Heart right ventricle (tissue), 16 donors: Measurements from ENCODE around the gene NCKAP5L. TPM values are rescaled to one million over a fixed set of nuclear protein-coding genes. Genes with fewer than 3 reads are reported as not detected.

Experiments
- ATAC-seq, 8 donors: fragments of 200-7000 bp; cut with Tn5 transposase; one replicate each; pipeline ENCODE4 v1.9.1; 2020; ENCODE audit warnings: mild to moderate bottlenecking in 8 of 8, moderate library complexity in 8 of 8, moderate number of reproducible peaks in 1 of 8
- DNase-seq, 2 donors: peaks; one replicate each; pipeline ENCODE4 v3.0.0-alpha.2; 2020
- H3K27ac ChIP-seq, 10 donors: fragments of 200-600 bp; sonication (generic) in 2 of 10; one replicate each; pipeline versions ENCODE4 v1.5.0 to v1.8.0; 2020 to 2022; ENCODE audit warnings: mild to moderate bottlenecking in 3 of 10
- H3K27me3 ChIP-seq, 7 donors: fragments of 200-600 bp; one replicate each; pipeline ENCODE4 v1.8.0; 2021 to 2022; ENCODE audit warnings: mild to moderate bottlenecking in 2 of 7
- H3K36me3 ChIP-seq, 9 donors: fragments of 200-600 bp; sonication (generic) in 1 of 9; one replicate each; pipeline versions ENCODE4 v1.5.0 to v1.8.0; 2020 to 2022; ENCODE audit warnings: mild to moderate bottlenecking in 2 of 9
- H3K4me1 ChIP-seq, 9 donors: fragments of 200-600 bp; sonication (generic) in 1 of 9; one replicate each; pipeline versions ENCODE4 v1.5.0 to v1.8.0; 2020 to 2022; ENCODE audit warnings: mild to moderate bottlenecking in 4 of 9
- H3K4me3 ChIP-seq, 10 donors: fragments of 200-600 bp; sonication (generic) in 2 of 10; one replicate each; pipeline versions ENCODE4 v1.5.0 to v1.8.0; 2020 to 2022; ENCODE audit warnings: mild to moderate bottlenecking in 7 of 10, moderate library complexity in 2 of 10
- H3K9me3 ChIP-seq, 11 donors: fragments of 200-600 bp in 10 of 11; sonication (generic) in 2 of 11; one replicate each; pipeline versions ENCODE4 v1.5.0 to v1.8.0; 2013 to 2022; ENCODE audit warnings: mild to moderate bottlenecking in 2 of 11, control low read depth in 1 of 11, moderate library complexity in 1 of 11
- WGBS, 2 donors: extraction: QIAGEN DNeasy Blood & Tissue Kit; methylation state at CpG; one replicate each; pipeline ENCODE4 v1.1.7; 2013; ENCODE audit warnings: inconsistent platforms in 1 of 2; 5-methylcytosine and 5-hydroxymethylcytosine counted together
- intact Hi-C, 10 donors: fragments of 100-400 bp; cut with DNase I; formaldehyde crosslinking; loops; one replicate each; pipeline versions ENCODE4 v1.11.1 to v1.14.2; 2022
- polyA plus RNA-seq, 2 donors: library from polyadenylated mRNA; stranded (reverse); fragments of 200-250 nt; gene quantifications; one replicate each; pipeline ENCODE4 v1.2.3, GENCODE V29; 2013
- total RNA-seq, 10 donors: library from RNA; stranded (reverse); fragmentation: NEBNext Ultra II Directional in 3 of 10; extraction: Animal tissue kit (Norgen Biotek cat#: 25700) in 3 of 10; gene quantifications; one replicate each; pipeline versions ENCODE4 v1.2.1 to v1.2.4, GENCODE V29; 2021 to 2023
- TF ChIP-seq, protein P1 (sequence below), 9 donors: fragments of 200-600 bp; sonication (generic) in 2 of 9; IDR thresholded peaks; one replicate each; pipeline versions ENCODE4 v1.5.0 to v1.8.0; 2021 to 2022; ENCODE audit warnings: antibody characterized with exemption in 9 of 9, mild to moderate bottlenecking in 5 of 9, moderate library complexity in 1 of 9
- donor health status: Arrhythmogenic right ventricular cardiomyopathy.
- donor health status: ischemic (EF 13 %, LVEDD 7.1; RV severe dilation, severe dysfunction).
- donor health status: healthy with polysubstance abuse.
- donor health status: DM: no; HTN: yes; CAD: no.
- donor health status: DM: no; HTN: no; CAD: no.
- donor health status: ischemic (EF 25% LVEDD 6.9; RV normal size, moderate dysfunction).
- donor health status: ischemic (EF 25% LVEDD 5.7; RV mildly dilated, moderate dysfunction).
- donor health status: healthy.
- donor health status: DM: yes; HTN: yes; CAD: no.
- donor health status: Ischemic cardiomyopathy.
- donor health status: ischemic (EF 35%, LVEDD 5.7; RV mildly dilated, moderate dysfunction).
- donor health status: nonischemic (EF 11% LVEDD 7.7; RV severe dilation, severe dysfunction).
- donor health status: DM: yes; HTN: yes; CAD: no.
- donor health status: PGD.
- donor health status: ischemic (EF 29% LVEDD 5.4; RV normal size, mild dysfunction).
- donor health status: nonischemic (EF 23%, LVEDD 6.1; RV moderate dilation, normal function).

Gene NCKAP5L
- total and polyA plus RNA-seq, 12 donors, result 11.6 to 44.6 (median 23.7) TPM

- TF ChIP-seq, protein P1, sequence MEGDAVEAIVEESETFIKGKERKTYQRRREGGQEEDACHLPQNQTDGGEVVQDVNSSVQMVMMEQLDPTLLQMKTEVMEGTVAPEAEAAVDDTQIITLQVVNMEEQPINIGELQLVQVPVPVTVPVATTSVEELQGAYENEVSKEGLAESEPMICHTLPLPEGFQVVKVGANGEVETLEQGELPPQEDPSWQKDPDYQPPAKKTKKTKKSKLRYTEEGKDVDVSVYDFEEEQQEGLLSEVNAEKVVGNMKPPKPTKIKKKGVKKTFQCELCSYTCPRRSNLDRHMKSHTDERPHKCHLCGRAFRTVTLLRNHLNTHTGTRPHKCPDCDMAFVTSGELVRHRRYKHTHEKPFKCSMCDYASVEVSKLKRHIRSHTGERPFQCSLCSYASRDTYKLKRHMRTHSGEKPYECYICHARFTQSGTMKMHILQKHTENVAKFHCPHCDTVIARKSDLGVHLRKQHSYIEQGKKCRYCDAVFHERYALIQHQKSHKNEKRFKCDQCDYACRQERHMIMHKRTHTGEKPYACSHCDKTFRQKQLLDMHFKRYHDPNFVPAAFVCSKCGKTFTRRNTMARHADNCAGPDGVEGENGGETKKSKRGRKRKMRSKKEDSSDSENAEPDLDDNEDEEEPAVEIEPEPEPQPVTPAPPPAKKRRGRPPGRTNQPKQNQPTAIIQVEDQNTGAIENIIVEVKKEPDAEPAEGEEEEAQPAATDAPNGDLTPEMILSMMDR (IDR thresholded peaks at IDR 0.05), result no peak
- no peak for DNase-seq
- Histone ChIP-seq H3K27me3 (peaks cover 0 to 15% (median 6%) of the 10 kb centered on the region in 7 donors), H3K4me3 (no peak overlapping the region), H3K36me3 (no peaks in the 10 kb centered on the region), H3K9me3 (no peaks in the 10 kb centered on the region), H3K27ac (peak overlapping the region in 9 of 10 donors; percentile 34 to 85 (median 67)), H3K4me1 (peaks cover 22 to 43% (median 32%) of the 10 kb centered on the region in 9 donors)
- intact Hi-C loops, result loop anchor here (1.0 to 10.0 kb wide), 12 partner anchors 75 to 205 kb away; partner anchors contain the start of genes ASIC1 (in 8 of the 10) and AQP2 (in 1 of the 10)
- 35 to 36% methylated on average over 11 of the region's 11 CpGs for WGBS, 2 donors
- no peak for ATAC-seq
These were observed 39.5 kb upstream of the NCKAP5L start for GRCh38 chr12:49867570-49868341.

- H3K27ac ChIP-seq, result peak overlapping the region in 1 of 10 donors; percentile 67
- ATAC-seq, result peak in 7 of 8 donors; percentile 4 to 40 (median 20)
- peaks cover 22 to 40% (median 30%) of the 10 kb centered on the region in 9 donors for H3K4me1 ChIP-seq
- no peaks in the 10 kb centered on the region for H3K36me3 ChIP-seq
- TF ChIP-seq, protein P1 (IDR thresholded peaks at IDR 0.05), result peak; percentile 95 to 99 (median 97)
- no peaks in the 10 kb centered on the region for H3K9me3 ChIP-seq
- intact Hi-C loops, result loop anchor here (1.0 to 10.0 kb wide), 11 partner anchors 75 to 205 kb away; partner anchors contain the start of genes ASIC1 (in 8 of the 10) and AQP2 (in 1 of the 10)
- no peak overlapping the region for H3K4me3 ChIP-seq
- DNase-seq, result peak; percentile 72 to 77
- H3K27me3 ChIP-seq, result peaks cover 0 to 15% (median 6%) of the 10 kb centered on the region in 7 donors
- 32 to 36% methylated on average over 19 of the region's 19 CpGs for WGBS, 2 donors
These were observed 38.8 kb upstream of the NCKAP5L start for GRCh38 chr12:49866859-49867569.

- WGBS, 2 donors, result 83 to 89% methylated on average over 8 of the region's 8 CpGs
- no peaks in the 10 kb centered on the region for H3K9me3 ChIP-seq
- no peak overlapping the region for H3K27ac ChIP-seq
- ATAC-seq (no peak), DNase-seq (no peak)
- H3K27me3 ChIP-seq, result peaks cover 0 to 15% (median 6%) of the 10 kb centered on the region in 7 donors
- no peaks in the 10 kb centered on the region for H3K36me3 ChIP-seq
- H3K4me1 ChIP-seq, result peaks cover 22 to 39% (median 30%) of the 10 kb centered on the region in 9 donors
- intact Hi-C loops, result loop anchor here (2.0 to 10.0 kb wide), 10 partner anchors 77 to 207 kb away; partner anchors contain the start of genes ASIC1 (in 8 of the 10) and AQP2 (in 1 of the 10)
- no peak overlapping the region for H3K4me3 ChIP-seq
- TF ChIP-seq, protein P1 (IDR thresholded peaks at IDR 0.05), result no peak
These were observed 37.5 kb upstream of the NCKAP5L start for GRCh38 chr12:49865782-49866135.

- TF ChIP-seq, protein P1 (IDR thresholded peaks at IDR 0.05), result no peak
- H3K27me3 ChIP-seq, result peaks cover 0 to 15% (median 6%) of the 10 kb centered on the region in 7 donors
- no peak overlapping the region for H3K27ac ChIP-seq
- no peaks in the 10 kb centered on the region for H3K9me3 ChIP-seq
- ATAC-seq (no peak), DNase-seq (no peak)
- H3K4me1 ChIP-seq, result peaks cover 22 to 34% (median 30%) of the 10 kb centered on the region in 9 donors
- H3K36me3 ChIP-seq, result no peaks in the 10 kb centered on the region
- H3K4me3 ChIP-seq, result no peak overlapping the region
- intact Hi-C loops, result loop anchor here (5.0 to 10.0 kb wide), 9 partner anchors 77 to 207 kb away; partner anchors contain the start of genes ASIC1 (in 8 of the 10) and AQP2 (in 1 of the 10)
- 78 to 85% methylated on average over 13 of the region's 13 CpGs for WGBS, 2 donors
These were observed 37.0 kb upstream of the NCKAP5L start for GRCh38 chr12:49865109-49865781.
